Endodermal cell (in vitro differentiated cells): ENCODE data around the gene RAB14. TPM values are rescaled to one million over a fixed set of nuclear protein-coding genes. Genes with fewer than 3 reads are reported as not detected.

Experiments
- DNase-seq: peaks from one replicate; pipeline ENCODE4 v3.0.0-alpha.2; 2017
- H3K27ac ChIP-seq: 2 replicates; pipeline ENCODE4 v1.5.1; 2013; ENCODE audit warnings: mild to moderate bottlenecking, low read depth, low read length, moderate library complexity
- H3K27me3 ChIP-seq: 2 replicates; pipeline ENCODE4 v1.6.1; 2013; ENCODE audit warnings: mild to moderate bottlenecking, low read length, moderate library complexity; ENCODE audit not compliant: insufficient read depth, control insufficient read depth, poor library complexity, severe bottlenecking
- H3K36me3 ChIP-seq: 2 replicates; pipeline ENCODE4 v1.7.0; 2013; ENCODE audit warnings: mild to moderate bottlenecking, low read length, moderate library complexity; ENCODE audit not compliant: control insufficient read depth, insufficient read depth
- H3K4me1 ChIP-seq: one replicate; pipeline ENCODE4 v1.7.0; 2013; ENCODE audit warnings: low read length; ENCODE audit not compliant: control insufficient read depth, insufficient read depth
- H3K4me3 ChIP-seq: 2 replicates; pipeline ENCODE4 v1.5.1; 2013; ENCODE audit warnings: mild to moderate bottlenecking, low read length, moderate library complexity
- H3K9ac ChIP-seq: 2 replicates; pipeline ENCODE4 v1.6.1; 2013; ENCODE audit warnings: mild to moderate bottlenecking, low read length, moderate library complexity; ENCODE audit not compliant: poor library complexity, severe bottlenecking; ENCODE audit errors: extremely low read depth
- H3K9me3 ChIP-seq: 2 replicates; pipeline ENCODE4 v1.6.1; 2013; ENCODE audit warnings: mild to moderate bottlenecking, low read length, moderate library complexity; ENCODE audit not compliant: control insufficient read depth
- H3K27ac Mint-ChIP-seq: 2 replicates; pipeline ENCODE4 v1.8.0; 2020; ENCODE audit warnings: mixed read lengths
- H3K27me3 Mint-ChIP-seq: 2 replicates; pipeline ENCODE4 v1.8.0; 2021; ENCODE audit warnings: mild to moderate bottlenecking, mixed read lengths; ENCODE audit not compliant: insufficient read depth
- H3K36me3 Mint-ChIP-seq: 2 replicates; pipeline ENCODE4 v1.8.0; 2020; ENCODE audit warnings: low read depth, mixed read lengths
- H3K4me1 Mint-ChIP-seq: 2 replicates; pipeline ENCODE4 v1.8.0; 2020; ENCODE audit warnings: mixed read lengths
- H3K4me3 Mint-ChIP-seq: 2 replicates; pipeline ENCODE4 v1.8.0; 2020; ENCODE audit warnings: mild to moderate bottlenecking, moderate library complexity, mixed read lengths
- H3K9me3 Mint-ChIP-seq: 2 replicates; pipeline ENCODE4 v1.8.0; 2020; ENCODE audit warnings: mild to moderate bottlenecking, mixed read lengths
- CTCF ChIP-seq: fragments of 200-600 bp; sonication (generic); conservative IDR thresholded peaks from 2 replicates; pipeline ENCODE4 v1.5.0; 2021; ENCODE audit warnings: antibody characterized with exemption, mild to moderate bottlenecking
- WGBS, 2 experiments: methylation state at CpG; one replicate each; pipeline versions ENCODE4 v1.1.5 to v1.1.7; 2013; ENCODE audit warnings: missing lambda C conversion rate in 2 of 2, mixed read lengths in 1 of 2; ENCODE audit not compliant: insufficient coverage in 1 of 2, insufficient read length in 1 of 2; 5-methylcytosine and 5-hydroxymethylcytosine counted together
- total RNA-seq, 2 donors: library from RNA; stranded (reverse); fragmentation: NEBNext Ultra II Directional in 1 of 2; extraction: Animal tissue kit (Norgen Biotek cat#: 25700) in 1 of 2; gene quantifications; 2 replicates in 1 of 2; 3 replicates in 1 of 2; pipeline ENCODE4 v1.2.1, GENCODE V29; 2021

Gene RAB14
- total RNA-seq, 2 donors from 2014 or later, result 35.9 to 40.7 TPM

GRCh38 chr9:121242959-121243346, 41.3 kb upstream of the RAB14 start:
- peaks cover 4% of the 10 kb centered on the region for H3K27me3 ChIP-seq
- Mint-ChIP-seq H3K9me3 (peaks cover 9% of the 10 kb centered on the region), H3K4me3 (no peak overlapping the region), H3K27me3 (peaks cover 12% of the 10 kb centered on the region), H3K4me1 (no peaks in the 10 kb centered on the region), H3K27ac (no peak overlapping the region), H3K36me3 (no peaks in the 10 kb centered on the region)
- H3K4me1 ChIP-seq, result no peaks in the 10 kb centered on the region
- no peaks in the 10 kb centered on the region for H3K36me3 ChIP-seq
- no peak overlapping the region for H3K9ac ChIP-seq
- DNase-seq, result no peak
- peaks cover 9% of the 10 kb centered on the region for H3K9me3 ChIP-seq
- TF ChIP-seq CTCF, result no peak
- 95% methylated on average over 4 of the region's 4 CpGs for WGBS, 2 experiments
- no peak overlapping the region for H3K27ac ChIP-seq
- no peak overlapping the region for H3K4me3 ChIP-seq

- Histone ChIP-seq H3K36me3 (no peaks in the 10 kb centered on the region), H3K9ac (no peak overlapping the region), H3K9me3 (peaks cover 9% of the 10 kb centered on the region), H3K4me1 (no peaks in the 10 kb centered on the region), H3K27ac (no peak overlapping the region), H3K4me3 (no peak overlapping the region), H3K27me3 (peaks cover 4% of the 10 kb centered on the region)
- DNase-seq, result peak; percentile 29
- Mint-ChIP-seq H3K27me3 (peaks cover 13% of the 10 kb centered on the region), H3K27ac (no peak overlapping the region), H3K9me3 (peaks cover 9% of the 10 kb centered on the region), H3K4me3 (no peak overlapping the region), H3K36me3 (no peaks in the 10 kb centered on the region), H3K4me1 (peaks cover under 1% of the 10 kb centered on the region)
- 87 to 90% methylated on average over 5 of the region's 5 CpGs for WGBS, 2 experiments
- no peak for TF ChIP-seq CTCF
Observed at GRCh38 chr9:121242219-121242958, 40.7 kb upstream of the RAB14 start.

- H3K27me3 ChIP-seq, result peaks cover 4% of the 10 kb centered on the region
- H3K9me3 Mint-ChIP-seq, result peaks cover 9% of the 10 kb centered on the region
- no peak overlapping the region for H3K9ac ChIP-seq
- H3K36me3 ChIP-seq, result no peaks in the 10 kb centered on the region
- WGBS, 2 experiments, result 88 to 91% methylated on average over 5 to 6 of the region's 6 CpGs
- H3K27ac ChIP-seq, result no peak overlapping the region
- peaks cover 17% of the 10 kb centered on the region for H3K27me3 Mint-ChIP-seq
- H3K4me1 Mint-ChIP-seq, result peaks cover 1% of the 10 kb centered on the region
- H3K27ac Mint-ChIP-seq, result no peak overlapping the region
- H3K4me3 ChIP-seq, result no peak overlapping the region
- no peak for TF ChIP-seq CTCF
- peaks cover 9% of the 10 kb centered on the region for H3K9me3 ChIP-seq
- H3K4me3 Mint-ChIP-seq, result no peak overlapping the region
- H3K36me3 Mint-ChIP-seq, result no peaks in the 10 kb centered on the region
- no peak for DNase-seq
- no peaks in the 10 kb centered on the region for H3K4me1 ChIP-seq
Observed at GRCh38 chr9:121240472-121241135, 38.9 kb upstream of the RAB14 start.
